Erythroblast (primary cell): ENCODE data around the gene PRPF38A.

Experiments
- GATA1 ChIP-seq: IDR thresholded peaks from 2 replicates; pipeline ENCODE4 v1.6.1; 2011; ENCODE audit warnings: low read depth, mild to moderate bottlenecking, control low read depth, low read length, moderate library complexity
- POLR2A ChIP-seq: IDR thresholded peaks from 2 replicates; pipeline ENCODE4 v1.6.1; 2011; ENCODE audit warnings: mild to moderate bottlenecking, low read length

DNA sequence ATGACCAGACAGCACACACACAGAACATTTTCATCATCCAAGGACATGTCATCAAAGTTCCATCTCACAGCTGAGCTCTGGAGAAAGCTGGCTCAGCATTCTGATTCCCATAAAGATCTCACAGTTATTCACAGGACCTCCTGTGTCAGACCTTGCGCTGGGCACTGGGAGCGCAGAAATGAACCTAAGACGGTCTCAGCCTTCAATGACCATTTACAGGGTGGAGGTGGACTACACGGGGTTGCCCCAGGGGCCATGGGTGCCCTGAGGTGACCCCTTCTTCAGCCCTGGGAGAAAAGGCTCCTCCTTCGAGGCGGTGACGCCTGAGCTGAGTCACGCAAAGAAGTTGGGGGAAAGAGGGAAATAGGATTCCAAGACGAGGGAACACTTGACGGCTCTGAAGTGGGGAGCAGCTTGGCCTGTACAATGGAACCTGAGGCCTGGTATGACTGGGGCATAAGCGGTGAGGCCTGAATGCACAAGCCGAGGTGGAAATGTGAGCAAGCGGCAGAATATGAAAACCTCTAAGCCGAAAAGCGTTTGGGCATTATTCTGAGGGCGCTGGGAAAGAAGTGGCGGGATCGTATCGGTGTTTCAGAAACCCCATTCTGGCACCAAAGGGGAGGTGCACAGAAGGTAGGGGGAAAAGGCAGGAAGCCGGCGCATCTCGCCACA, 39.2 kb upstream of the PRPF38A start:
- TF ChIP-seq POLR2A = no peak
- no peak for TF ChIP-seq GATA1
